H1 (cell line): ENCODE data around the gene HOXC13.

Experiments used
- ASH2L ChIP-seq: fragments of 200-600, 300-600 bp; sonication (generic); IDR thresholded peaks from one replicate; pipeline ENCODE4 v1.7.1; 2017; ENCODE audit warnings: low read length
- CBX5 ChIP-seq: fragments of 300-800, 300-1000 bp; sonication (generic); IDR thresholded peaks from 2 replicates; pipeline ENCODE4 v1.7.1; 2016; ENCODE audit warnings: antibody characterized with exemption, low read length, low read depth
- CTCF ChIP-seq, 3 experiments: IDR thresholded peaks; 1 replicate in 2 of 3; 2 replicates in 1 of 3; pipeline versions ENCODE4 v1.5.1 to v1.6.1; 2011; ENCODE audit warnings: low read length in 3 of 3, mild to moderate bottlenecking in 3 of 3, inconsistent platforms in 2 of 3, low read depth in 1 of 3, moderate library complexity in 1 of 3; ENCODE audit not compliant: insufficient read depth in 1 of 3; ENCODE audit errors: control extremely low read depth in 1 of 3
- SP1 ChIP-seq: IDR thresholded peaks from 2 replicates; pipeline ENCODE4 v1.6.1; 2011; ENCODE audit warnings: low read depth, low read length
- SRF ChIP-seq: IDR thresholded peaks from 2 replicates; pipeline ENCODE4 v1.6.1; 2011; ENCODE audit warnings: mild to moderate bottlenecking, low read depth, low read length, moderate library complexity

GRCh38 chr12:53986686-53987483 lies 48.3 kb downstream of the HOXC13 start:
- TF ChIP-seq SRF (no peak), CTCF (IDR thresholded peaks at IDR 0.05; ENCODE audit: control extremely low read depth in 1 of 3, insufficient read depth in 1 of 3, low read depth in 1 of 3, low read length in 3 of 3) (no peak), SP1 (no peak), ASH2L (no peak), CBX5 (no peak)
